ENCODE measurements around the gene TIMM29. TPM values are rescaled to one million over a fixed set of nuclear protein-coding genes. Genes with fewer than 3 reads are reported as not detected.

The TIMM29 gene
- total and polyA plus RNA-seq, 2 of the 13 experiments (the other 11 are each of a cell fraction or from before 2014, with no cell fraction given): 7.1 to 33.8 TPM

- peak; percentile 94 for TF ChIP-seq ZNF574 (CRISPR knock-in tag; IDR thresholded peaks at IDR 0.05)
- peak; percentile 81; the same call in 1 of the 3 replicates for TF ChIP-seq MXI1 (IDR thresholded peaks at IDR 0.05; ENCODE audit: borderline replicate concordance, low read depth, low read length)
- TF ChIP-seq MYPOP (CRISPR knock-in tag; IDR thresholded peaks at IDR 0.05): peak; percentile 61
- TF ChIP-seq MED13 (CRISPR knock-in tag; IDR thresholded peaks at IDR 0.05): 0 out of 2 replicates have a peak, but pooled peaks have one; percentile 18
- peak; percentile 80 for TF ChIP-seq SALL1 (CRISPR knock-in tag; IDR thresholded peaks at IDR 0.05)
- TF ChIP-seq CENPBD1 (CRISPR knock-in tag; IDR thresholded peaks at IDR 0.05; ENCODE audit: borderline replicate concordance, low read depth): no peak
- no peak for TF ChIP-seq ZNF780A (CRISPR knock-in tag; IDR thresholded peaks at IDR 0.05)
- peak; percentile 68 for TF ChIP-seq TBL1XR1 (IDR thresholded peaks at IDR 0.05; ENCODE audit: borderline replicate concordance, low read length, partially characterized antibody)
- TF ChIP-seq ZNF773 (CRISPR knock-in tag; IDR thresholded peaks at IDR 0.05; ENCODE audit: borderline replicate concordance): no peak
Measured at GRCh38 chr19:10928563-10929401, at the start of gene TIMM29, which contains the start of gene YIPF2 (continued).

Measured in HepG2 (cell line).